HuH-7 (cell line): ENCODE results near the gene TTYH2.
"Not testable (repeated sequence)": the region's sequence is repeated elsewhere in the genome, so short reads cannot be mapped to it uniquely, and the experiment has no call there.

Experiments
- DNase-seq: peaks from one replicate; pipeline ENCODE4 v3.0.0; 2011; ENCODE audit warnings: low spot score

Gene TTYH2

DNA sequence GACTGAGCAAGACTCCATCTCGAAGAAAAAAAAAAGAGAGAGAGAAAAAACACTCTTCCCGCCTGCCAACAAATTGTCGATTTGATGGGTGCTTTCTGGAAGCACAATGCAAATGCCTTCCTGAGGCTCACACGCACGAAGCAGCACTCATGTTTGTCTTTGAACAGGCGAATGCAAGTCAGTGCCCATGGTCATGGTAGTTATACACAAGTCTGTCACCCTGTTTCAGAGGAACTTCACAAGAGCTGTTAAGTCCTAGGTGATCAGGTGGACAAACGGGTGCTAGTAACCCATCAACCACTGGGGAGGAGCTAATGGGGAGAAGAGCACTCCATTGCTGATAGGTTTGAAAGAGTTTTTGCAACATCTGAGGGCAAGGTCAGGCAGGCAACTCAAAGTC is 54.2 kb downstream of the TTYH2 start:
- DNase-seq = no peak

DNA sequence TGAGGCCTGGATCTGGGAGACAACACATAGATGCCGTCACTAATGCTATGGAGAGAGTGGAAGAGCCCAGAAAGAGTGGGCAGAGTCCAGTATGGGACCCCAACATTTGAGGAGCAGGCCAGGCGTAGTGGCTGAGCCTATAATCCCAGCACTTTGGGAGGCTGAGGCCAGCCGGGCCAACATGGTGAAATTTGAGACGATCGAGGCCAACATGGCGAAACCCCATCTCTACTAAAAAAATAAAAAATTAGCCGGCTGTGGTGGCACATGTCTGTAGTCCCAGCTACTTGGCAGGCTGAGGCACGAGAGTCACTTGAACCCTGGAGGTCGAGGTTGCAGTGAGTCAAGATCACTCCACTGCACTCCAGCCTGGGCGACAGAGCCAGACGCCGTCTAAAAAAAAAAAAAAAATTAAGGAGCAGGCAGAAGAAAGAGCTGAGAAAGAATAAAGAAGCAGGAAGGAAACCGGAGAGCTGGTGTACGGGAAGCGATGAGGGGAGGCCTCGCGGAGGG is 54.7 kb downstream of the TTYH2 start:
- no peak for DNase-seq

DNA sequence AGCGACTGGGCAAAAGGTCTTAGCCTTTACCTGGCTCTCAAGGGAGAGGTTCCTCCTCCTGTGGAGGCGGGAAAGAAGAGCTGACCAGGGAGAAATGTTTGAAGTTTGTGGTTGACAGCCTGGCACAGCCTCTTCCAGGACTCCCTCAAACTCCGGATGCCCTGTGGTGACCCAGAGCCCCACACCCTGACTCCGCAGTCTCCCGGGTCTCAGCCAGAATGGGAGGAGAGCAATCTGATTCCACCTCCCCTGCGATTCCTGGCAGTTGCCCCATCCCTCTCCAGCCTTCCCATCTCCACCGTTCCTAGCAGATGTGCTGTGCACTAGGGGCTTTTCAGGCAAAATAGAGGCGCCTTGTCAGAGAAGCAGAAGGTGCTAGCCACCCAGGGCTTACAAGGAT is 55.2 kb downstream of the TTYH2 start:
- no peak for DNase-seq

DNA sequence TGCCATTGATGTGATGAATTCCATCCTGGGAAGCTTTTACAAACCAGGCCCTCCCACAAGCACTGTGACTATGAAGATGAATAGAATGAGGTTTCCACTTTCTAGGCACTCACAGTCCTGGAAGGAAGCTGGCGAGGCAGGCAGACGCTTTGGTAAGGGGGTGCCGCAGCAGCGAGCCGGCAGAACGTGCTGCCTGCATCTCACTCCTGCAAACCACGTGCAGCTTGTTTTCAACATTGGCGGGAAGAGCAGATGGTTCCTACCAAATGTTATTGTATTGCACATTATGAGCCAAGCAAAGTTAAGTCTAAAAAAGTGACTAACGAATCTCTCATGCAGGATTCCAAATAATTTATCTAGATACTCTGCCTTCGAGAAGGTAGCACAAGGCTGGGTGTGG is 57.0 kb downstream of the TTYH2 start:
- no peak for DNase-seq

DNA sequence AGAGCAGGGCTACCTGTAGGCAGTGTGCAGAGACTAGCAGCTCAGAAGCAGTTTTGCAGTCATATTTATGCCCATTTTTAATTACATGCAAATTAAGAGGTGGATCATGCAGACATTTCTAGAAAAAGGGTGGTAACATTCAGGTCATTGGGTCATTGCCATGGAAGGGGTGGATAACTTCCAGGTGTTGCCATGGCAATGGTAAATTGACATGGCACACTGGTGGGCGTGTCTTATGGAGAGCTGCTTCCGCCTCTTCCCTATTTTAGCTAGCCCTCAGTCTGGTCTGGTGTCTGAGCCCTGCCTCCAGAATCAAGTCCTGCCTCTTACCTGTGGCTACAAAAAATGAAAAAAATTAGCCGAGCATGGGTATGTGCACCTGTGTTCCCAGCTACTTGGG is 57.9 kb downstream of the TTYH2 start:
- DNase-seq = no peak

DNA sequence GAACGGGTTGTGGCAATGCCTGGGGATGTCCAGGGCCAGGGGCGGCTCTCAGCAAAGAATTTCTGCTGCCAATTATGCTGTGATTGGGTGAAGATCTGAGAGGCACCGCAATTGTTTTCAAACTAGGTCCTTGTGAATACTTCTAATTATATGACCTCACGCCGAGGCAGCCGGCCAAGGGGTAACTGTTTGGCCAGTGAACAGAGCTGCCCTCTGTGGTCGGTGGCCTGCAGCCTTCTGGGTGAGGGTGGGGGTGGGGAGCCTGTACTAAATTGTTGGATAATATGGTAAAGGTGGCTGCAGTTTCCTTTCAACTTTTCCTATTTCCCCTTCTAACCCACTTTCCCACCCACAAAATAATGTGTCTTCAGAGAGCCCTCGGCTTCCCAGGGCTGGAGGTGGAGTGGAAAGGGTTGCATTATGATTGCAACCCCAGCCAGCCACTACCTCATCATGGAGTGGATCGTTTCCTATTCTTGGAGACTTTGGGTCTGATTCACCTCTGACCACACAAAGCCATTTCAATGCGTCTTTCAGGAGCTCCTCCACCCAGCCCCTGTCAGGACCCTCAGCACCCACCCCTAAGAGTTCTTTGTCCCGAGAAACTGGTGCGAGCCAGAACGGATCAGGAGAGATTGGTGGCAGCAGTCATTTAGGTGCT is 58.7 kb downstream of the TTYH2 start:
- DNase-seq = no peak

DNA sequence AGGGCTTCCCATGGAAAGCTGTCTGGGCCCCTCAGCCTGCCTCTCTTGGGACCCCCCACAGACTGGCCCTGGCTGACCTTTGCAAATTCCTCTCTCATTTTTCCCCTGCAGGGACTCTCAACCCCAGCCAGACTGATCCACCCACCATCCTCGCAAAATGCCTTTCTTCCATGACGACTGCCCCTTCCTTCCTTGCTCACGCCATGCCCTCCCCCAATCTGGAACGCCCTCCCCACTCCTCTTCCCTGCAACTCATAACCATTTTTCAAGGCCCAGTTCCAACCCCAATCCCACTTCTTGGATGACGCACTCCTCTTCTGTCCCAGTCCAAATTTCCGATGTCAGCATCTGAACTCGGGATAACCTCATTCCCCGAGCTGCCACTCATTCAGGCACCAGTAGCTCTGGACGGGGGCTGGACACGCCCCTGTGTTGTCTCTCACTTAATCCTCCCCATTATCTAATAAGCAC is 59.4 kb downstream of the TTYH2 start:
- no peak for DNase-seq

DNA sequence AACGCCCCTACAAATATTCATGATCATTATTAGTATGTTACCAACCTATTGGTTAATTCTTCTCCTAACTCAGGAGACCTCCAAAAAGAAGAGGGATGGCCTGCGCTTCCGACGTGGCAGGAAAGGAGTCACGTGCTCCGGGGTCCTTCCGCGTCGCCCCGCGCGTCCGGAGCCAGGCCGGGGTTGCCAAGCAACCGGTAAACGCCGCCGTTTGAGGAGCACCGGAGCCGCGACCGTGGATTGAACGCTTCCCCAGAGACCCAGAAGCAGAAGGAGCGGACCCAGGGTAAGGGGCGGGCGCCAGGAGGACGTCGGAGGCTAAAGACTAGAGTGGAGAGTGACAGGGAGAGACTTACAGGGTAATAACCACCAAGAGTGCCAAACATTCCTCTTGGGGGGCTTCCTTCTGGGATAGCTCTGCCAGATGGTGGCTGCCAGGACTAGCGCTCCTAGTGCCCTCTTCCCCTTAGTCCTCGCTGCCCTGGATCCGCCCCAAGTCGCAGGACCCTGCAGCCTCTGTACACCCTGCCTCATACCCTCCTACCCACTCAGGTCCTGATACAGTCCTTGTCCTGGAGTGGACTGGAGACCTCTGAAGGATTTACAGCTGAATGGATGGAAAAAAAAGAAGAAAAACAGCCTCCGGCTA is 60.8 kb downstream of the TTYH2 start, which contains the start of gene DNAI2:
Gene DNAI2 (plus strand): TSS at position 175 of the 649 bp plus-strand sequence. CDS start 7,584 bp downstream, outside the sequence.
- no peak for DNase-seq

DNA sequence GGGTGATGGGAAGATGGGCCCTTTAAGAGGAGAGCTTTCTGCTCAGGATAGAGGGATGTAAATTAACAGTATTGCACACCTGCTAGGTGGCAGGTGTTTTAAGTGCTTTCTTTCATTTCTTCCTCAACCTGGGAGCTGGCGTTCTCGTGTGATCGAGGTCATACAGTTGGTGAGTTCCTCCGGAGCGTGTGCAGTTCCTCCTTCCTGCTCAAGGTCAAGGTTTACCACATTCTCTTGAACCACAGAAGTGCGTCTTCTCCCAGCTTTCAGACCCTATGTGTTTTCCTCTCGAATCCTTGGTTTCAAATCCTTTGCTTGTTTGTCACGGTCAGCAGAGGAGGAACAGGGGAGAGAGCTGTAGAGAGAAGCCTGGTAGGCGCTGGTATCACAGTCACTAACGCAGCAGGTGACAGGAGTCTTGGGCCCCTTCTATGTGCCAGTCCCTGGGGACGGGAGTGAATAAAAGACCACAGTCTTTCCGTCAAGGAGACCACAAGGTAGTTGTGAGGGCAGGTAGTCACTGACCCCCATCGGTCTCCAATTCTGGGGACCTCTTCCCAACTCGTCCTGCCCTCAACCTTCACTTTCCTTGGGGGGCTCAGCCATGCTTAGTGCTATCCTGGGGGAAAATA is 61.5 kb downstream of the TTYH2 start:
- no peak for DNase-seq

DNA sequence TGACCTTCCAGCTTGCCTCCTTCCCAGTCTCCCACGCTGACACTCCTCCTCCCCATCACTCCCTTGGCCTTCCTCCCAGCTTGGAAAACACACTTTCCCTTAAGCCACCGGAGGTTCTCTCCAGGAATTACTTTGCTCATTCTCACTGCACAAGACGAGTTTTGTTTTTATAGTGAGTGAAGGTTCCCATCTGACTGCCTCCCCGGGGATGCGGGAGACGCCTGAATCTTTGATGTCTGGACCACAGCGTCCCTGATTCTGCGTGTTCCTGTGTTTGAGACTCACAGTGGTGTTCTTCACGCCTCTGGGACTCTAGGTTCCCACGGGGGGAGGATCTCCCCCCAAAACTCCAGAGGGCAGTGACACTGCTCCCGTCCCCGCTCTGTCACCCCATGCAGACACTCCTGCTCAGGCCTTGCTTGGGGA is 62.7 kb downstream of the TTYH2 start:
- no peak for DNase-seq

DNA sequence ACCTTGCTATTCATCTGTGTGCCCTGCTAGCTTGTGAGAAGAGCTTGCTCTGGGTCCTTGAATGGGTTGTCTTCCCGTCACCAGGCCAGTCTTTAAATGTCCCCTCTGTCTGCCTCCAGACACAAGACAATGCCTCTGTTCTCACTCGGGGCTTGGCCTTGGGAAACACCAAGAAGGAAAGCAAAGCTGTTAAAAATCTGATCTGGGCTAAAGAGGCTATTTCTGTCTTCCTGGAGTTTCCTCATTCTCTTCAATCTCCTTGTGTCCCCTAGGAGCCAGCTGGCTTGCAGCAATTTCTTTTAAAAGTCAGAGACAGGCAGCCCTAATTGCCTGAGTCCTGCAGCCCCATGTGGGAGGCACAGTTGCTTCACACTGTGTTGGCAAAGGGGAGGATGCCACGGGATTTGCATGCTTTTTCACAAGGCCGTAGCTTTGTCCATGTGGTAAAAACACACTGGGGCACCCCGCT is 63.2 kb downstream of the TTYH2 start:
- DNase-seq = no peak

DNA sequence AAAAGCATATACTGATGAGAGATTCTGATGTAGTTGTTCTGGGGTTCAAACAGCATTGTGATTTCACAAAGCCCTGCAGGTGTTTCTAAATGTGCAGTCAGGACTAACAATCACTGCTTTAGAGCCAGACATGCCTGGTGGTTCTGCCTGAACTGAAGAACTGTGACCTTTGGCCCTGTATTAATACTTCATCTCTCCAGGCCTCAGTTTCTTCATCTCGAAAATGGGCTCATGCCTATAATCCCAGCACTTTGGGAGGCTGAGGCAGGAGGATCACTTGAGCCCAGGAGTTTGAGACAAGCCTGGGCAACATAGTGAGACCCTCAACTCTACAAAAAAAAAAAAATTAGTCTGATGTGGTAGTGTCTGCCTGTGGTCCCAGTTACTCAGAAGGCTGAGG is 64.6 kb downstream of the TTYH2 start:
- no peak for DNase-seq

DNA sequence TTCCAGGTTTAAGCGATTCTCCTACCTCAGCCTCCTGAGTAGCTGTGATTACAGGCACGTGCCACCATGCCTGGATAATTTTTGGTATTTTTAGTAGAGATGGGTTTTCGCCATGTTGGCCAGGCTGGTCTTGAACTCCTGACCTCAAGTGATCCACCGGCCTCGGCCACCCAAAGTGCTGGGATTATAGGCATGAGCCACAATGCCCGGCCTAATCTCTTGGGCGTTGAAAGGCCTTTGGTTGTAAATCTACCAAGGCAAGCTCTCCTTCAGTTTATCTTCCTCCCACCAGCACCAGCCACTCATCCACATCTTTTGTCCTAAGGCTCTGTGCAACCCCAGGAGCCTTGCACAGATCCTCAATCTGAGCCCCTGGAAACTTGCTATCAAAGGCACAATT is 66.2 kb downstream of the TTYH2 start:
- DNase-seq = not testable (repeated sequence)

DNA sequence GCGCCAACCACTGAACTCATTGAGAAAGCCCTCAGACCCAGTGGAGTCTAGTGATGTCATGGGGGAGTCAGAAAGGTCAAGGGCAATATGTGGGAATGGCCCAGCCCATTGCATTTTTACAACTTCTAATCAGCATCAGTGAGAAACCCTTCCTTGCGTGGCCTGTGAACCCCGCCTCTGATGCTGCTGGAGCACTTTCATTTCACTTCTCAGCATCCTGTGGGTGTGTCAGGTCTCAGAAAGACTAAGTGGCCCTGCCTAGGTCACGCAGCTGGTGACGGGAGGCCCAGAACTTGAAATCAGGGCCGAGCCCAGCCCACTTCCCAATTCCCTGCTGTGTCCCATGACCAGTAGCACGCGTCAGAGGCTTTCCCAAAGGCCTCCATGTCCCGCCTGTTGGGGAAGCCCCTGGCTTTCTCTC is 66.7 kb downstream of the TTYH2 start:
- DNase-seq = no peak

DNA sequence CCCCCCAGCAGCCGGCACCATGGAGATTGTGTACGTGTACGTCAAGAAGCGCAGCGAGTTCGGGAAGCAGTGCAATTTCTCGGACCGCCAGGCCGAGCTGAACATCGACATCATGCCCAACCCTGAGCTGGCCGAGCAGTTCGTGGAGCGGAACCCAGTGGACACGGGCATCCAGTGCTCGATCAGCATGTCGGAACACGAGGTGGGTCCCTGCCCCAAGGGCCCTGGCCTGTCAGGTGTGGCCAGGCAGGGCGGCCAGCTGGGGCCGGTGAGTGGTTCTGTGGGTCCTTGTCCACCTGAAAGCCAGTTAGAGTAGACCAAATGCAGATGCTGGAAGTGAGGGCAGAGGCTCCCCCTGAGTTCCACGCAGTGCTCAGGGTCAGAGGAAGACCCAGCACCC is 68.4 kb downstream of the TTYH2 start:
- DNase-seq = no peak

DNA sequence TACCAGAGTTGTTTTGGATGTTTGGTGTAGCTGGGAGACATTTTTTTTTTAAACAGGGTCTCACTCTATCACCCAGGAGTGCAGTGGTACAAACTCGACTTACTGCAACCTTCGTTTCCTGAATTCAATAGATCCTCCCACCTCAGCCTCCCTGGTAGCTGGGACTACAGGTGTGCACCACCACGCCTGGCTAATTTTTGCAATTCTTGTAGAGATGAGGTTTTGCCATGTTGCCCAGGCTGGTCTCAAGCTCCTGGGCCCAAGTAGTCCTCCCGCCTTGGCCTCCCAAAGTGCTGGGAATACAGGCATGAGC is 68.9 kb downstream of the TTYH2 start:
- DNase-seq = not testable (repeated sequence)

DNA sequence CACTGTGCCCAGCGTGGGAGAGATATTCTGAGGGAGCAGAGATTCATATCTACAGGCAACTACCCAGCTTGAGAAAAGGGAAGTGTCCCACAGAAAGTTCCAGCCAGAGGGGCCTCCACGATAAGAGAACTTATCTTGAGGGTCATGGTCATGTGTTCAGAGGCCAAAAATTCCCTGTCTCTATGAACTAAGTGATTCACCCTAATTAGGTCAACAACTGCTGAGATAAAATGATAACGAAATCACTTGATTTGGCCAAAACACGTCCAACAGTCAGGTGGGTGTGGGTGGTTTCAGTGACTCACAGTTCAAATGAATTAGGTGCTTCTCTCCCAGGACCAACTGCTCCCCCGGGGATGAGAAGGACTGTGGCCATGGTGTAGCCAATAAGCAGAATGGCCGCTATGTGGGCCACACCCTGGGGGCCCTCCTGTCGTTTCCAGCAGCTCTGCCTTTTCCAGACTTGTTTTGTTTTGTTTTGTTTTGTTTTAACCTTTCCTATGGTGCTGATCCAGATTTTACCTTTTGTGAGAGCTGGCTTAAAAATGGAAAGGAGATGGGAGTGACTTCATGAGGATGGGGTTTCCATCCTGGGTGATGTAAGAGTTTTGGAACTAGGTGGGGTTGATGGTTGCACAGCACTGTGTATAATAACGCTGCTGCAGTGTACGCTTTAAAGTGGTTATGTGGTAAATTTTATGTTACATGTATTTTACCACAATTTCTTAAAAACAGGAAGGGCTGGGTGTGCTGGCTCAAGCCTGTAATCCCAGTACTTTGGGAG is 69.4 kb downstream of the TTYH2 start:
- no peak for DNase-seq

DNA sequence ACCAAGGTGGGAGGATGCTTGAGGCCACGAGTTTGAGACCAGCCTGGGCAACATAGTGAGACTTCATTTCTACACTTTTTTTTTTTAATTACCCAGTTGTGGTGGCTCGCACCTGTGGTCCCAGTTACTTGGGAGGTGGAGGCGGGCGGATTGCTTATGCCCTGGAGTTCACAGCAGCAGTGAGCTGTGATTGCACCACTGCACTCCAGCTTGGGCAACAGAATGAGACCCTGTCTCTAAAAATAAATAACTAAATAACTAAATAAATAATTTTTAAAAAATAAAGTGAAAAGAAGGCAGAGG is 70.0 kb downstream of the TTYH2 start:
- DNase-seq = no peak

DNA sequence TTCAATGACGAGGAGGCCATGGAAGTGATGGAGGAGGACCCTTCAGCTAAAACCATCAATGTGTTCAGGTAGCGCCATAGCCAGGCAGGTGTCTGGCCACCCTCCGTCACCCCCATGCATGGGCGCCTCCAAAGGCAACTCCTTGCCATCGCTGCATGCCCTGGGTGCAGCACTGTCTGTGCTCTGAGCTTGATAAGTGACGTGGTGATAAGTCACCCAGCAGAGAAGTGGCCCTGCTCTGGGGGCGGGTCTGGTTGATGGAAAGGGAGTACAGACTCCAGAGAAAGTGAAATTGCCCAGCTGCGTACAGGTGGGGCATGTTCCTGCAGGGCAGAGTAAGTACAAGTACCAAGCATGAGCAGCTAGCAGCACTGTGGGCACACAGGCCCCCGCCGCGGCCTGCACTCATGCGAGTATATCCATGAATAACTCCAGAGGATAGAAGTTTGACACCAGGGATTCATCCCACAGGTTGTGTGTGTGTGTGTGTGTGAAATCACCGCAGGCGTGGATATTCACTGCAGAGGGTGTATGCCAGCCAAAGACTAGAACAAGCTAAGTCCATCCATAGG is 73.7 kb downstream of the TTYH2 start:
- no peak for DNase-seq

DNA sequence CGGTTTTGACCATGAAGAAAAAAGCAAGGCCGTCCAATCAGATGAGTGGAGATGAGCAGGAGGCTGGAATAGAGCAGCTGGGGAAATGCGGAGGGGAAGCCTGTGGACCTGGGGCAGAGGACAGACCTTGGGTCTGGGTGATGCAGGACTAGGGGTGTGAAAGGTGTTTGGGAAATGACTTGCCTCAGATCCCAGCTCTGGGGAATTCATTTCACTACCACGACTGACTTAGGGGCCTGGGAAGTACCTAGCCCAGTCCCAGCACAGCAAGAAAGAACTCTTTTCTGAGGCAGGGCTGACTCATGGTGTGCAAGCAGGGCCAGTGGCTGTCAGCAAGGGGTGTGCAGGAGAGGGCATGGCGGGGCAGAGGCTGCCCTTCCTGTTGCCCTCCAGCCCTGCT is 75.4 kb downstream of the TTYH2 start:
- DNase-seq = no peak

DNA sequence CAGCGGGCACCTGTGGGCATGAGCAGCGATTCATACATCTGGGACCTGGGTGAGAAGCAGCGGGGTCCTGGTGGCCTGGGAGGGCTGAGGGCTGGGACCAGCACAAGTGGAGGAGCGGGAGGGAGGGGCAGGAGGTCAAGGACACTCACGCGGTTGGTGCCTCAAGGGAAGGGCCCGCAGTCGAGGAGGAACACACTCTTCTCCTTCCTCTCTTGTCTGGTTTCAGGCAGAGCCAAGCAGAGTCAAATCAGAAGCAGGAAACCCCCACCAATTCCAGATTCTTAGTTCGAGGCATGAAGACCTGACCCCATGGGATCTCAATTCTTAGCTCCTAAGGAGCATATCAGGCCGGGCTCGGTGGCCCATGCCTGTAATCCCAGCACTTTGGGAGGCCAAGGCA is 76.3 kb downstream of the TTYH2 start:
- DNase-seq = no peak

DNA sequence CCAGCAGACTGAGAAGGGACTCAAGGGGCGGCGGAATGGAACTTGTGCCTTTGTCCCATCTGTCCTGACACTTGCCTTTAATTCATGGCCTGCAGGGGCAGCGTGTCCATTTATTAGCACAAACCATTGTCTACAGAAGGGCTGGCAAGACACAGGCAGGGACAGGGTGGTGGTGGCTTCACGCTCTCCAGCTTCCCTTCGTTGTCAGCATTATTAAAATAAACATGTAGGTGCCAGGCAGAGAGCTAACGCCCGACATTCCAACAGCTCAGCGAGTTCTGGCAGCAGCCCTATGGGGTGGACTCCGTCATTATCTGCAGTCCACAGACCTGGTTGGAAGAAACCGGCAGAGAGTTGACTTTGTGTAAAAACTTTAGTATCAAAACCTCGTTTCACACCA is 77.0 kb downstream of the TTYH2 start:
- no peak for DNase-seq
